HepG2 (cell line): ENCODE results near the gene IL1RAPL1. TPM values are rescaled to one million over a fixed set of nuclear protein-coding genes. Genes with fewer than 3 reads are reported as not detected.

Source experiments
- ATAC-seq: fragments of 200-7000 bp; cut with Tn5 transposase; 3 replicates; pipeline ENCODE4 v1.9.1; 2020; ENCODE audit warnings: mild to moderate bottlenecking, moderate library complexity
- BruUV-seq: library from RNA; stranded (reverse); fragments of 400-500 nt; replicated peaks from 2 replicates; lab custom pipeline; 2021; lab: Mats Ljungman, UMichigan
- CTCF ChIA-PET: fragments of 300-600 bp; formaldehyde crosslinking; extraction: SDS; loops from one replicate; lab custom pipeline; 2021; ENCODE audit warnings: low total read pairs, inconsistent platforms, low intra/inter-chr PET ratio; lab: Yijun Ruan, JAX
- POLR2A ChIA-PET: fragments of 350-600 bp; sonication (Branson Sonifier 250); formaldehyde crosslinking; loops from one replicate; lab custom pipeline; 2020; ENCODE audit warnings: antibody characterized with exemption, inconsistent platforms; lab: Yijun Ruan, JAX
- DNase-seq: peaks from one replicate; pipeline ENCODE4 v3.0.0-alpha.2; 2015; ENCODE audit warnings: low spot score
- FAIRE-seq: peaks from 3 replicates; lab custom pipeline; 2011; peaks lifted over from hg19 to GRCh38; lab: Jason Lieb, UNC
- H2AFZ ChIP-seq: one replicate; pipeline ENCODE4 v1.6.1; 2011; ENCODE audit warnings: low read length, inconsistent platforms
- H3K27ac ChIP-seq: fragments of 300-600 bp; 3 replicates; pipeline ENCODE4 v1.8.0; 2011; ENCODE audit warnings: mixed run types, mild to moderate bottlenecking, mixed read lengths, low read length, inconsistent platforms; ENCODE audit not compliant: insufficient read depth; ENCODE audit errors: extremely low read length
- H3K27me3 ChIP-seq, 2 experiments: fragments of 200-600 bp in 1 of 2; 2 replicates in 1 of 2; 3 replicates in 1 of 2; pipeline versions ENCODE4 v1.6.0 to v1.8.0; 2011; ENCODE audit warnings: low read length in 2 of 2, mild to moderate bottlenecking in 2 of 2, moderate library complexity in 2 of 2, inconsistent platforms in 1 of 2; ENCODE audit not compliant: insufficient read depth in 2 of 2, control insufficient read depth in 1 of 2
- H3K36me3 ChIP-seq, 2 experiments: fragments of 200-600 bp in 1 of 2; replicated peaks in 1 of 2; 2 replicates in 1 of 2; 3 replicates in 1 of 2; pipeline versions ENCODE4 v1.5.1 to v1.8.0; 2011; ENCODE audit warnings: low read length in 2 of 2, inconsistent platforms in 1 of 2; ENCODE audit not compliant: insufficient read depth in 2 of 2, control insufficient read depth in 1 of 2
- H3K4me1 ChIP-seq: 2 replicates; pipeline ENCODE4 v1.5.1; 2012; ENCODE audit warnings: low read length, inconsistent platforms; ENCODE audit not compliant: insufficient read depth
- H3K4me2 ChIP-seq: 2 replicates; pipeline ENCODE4 v1.6.0; 2011; ENCODE audit warnings: low read depth, low read length, inconsistent platforms
- H3K4me3 ChIP-seq, 3 experiments: fragments of 200-600 bp in 1 of 3; sonication (generic), shearing (Covaris generic) in 1 of 3; replicated peaks in 1 of 3; 2 replicates each; pipeline ENCODE4 v1.5.1; 2011 to 2016; ENCODE audit warnings: low read length in 3 of 3, inconsistent platforms in 2 of 3, low read depth in 2 of 3, mild to moderate bottlenecking in 2 of 3, control low read depth in 1 of 3, mixed read lengths in 1 of 3; ENCODE audit not compliant: insufficient read depth in 1 of 3
- H3K79me2 ChIP-seq: one replicate; pipeline ENCODE4 v1.6.1; 2011; ENCODE audit warnings: low read length, inconsistent platforms; ENCODE audit not compliant: insufficient read depth
- H3K9ac ChIP-seq: 2 replicates; pipeline ENCODE4 v1.6.0; 2011; ENCODE audit warnings: mild to moderate bottlenecking, low read depth, low read length, inconsistent platforms; ENCODE audit not compliant: insufficient read depth
- H3K9me3 ChIP-seq: 2 replicates; pipeline ENCODE4 v1.5.1; 2012; ENCODE audit warnings: mild to moderate bottlenecking, low read length
- H4K20me1 ChIP-seq: 2 replicates; pipeline ENCODE4 v1.6.0; 2011; ENCODE audit warnings: inconsistent platforms, mild to moderate bottlenecking, low read length, moderate library complexity; ENCODE audit not compliant: insufficient read depth
- FOSL2 ChIP-seq: sonication (generic); formaldehyde crosslinking; IDR thresholded peaks from 2 replicates; pipeline ENCODE4 v1.4.0; 2020; ENCODE audit warnings: missing genetic modification reagents
- GLI4 ChIP-seq: sonication (generic); formaldehyde crosslinking; IDR thresholded peaks from 2 replicates; pipeline ENCODE4 v1.5.1; 2020; ENCODE audit warnings: missing genetic modification reagents, mild to moderate bottlenecking, moderate library complexity, borderline replicate concordance
- HOXA3 ChIP-seq: sonication (generic); formaldehyde crosslinking; IDR thresholded peaks from 2 replicates; pipeline ENCODE4 v1.5.0; 2020; ENCODE audit warnings: missing genetic modification reagents
- KLF6 ChIP-seq: IDR thresholded peaks from 2 replicates; pipeline ENCODE4 v1.8.0; 2016; ENCODE audit warnings: missing biosample characterization, missing genetic modification reagents
- MAFK ChIP-seq, 2 experiments: IDR thresholded peaks in 1 of 2; conservative IDR thresholded peaks in 1 of 2; 2 replicates each; pipeline ENCODE4 v1.6.1; 2011; ENCODE audit warnings: improper control_type of control experiment in 2 of 2, low read length in 2 of 2
- NFATC3 ChIP-seq: sonication (generic); formaldehyde crosslinking; IDR thresholded peaks from 2 replicates; pipeline ENCODE4 v1.5.1; 2020; ENCODE audit warnings: mild to moderate bottlenecking, missing genetic modification reagents
- SKI ChIP-seq: fragments of 450-650 bp; IDR thresholded peaks from one replicate; pipeline ENCODE4 v1.6.1; 2018; ENCODE audit warnings: mild to moderate bottlenecking; ENCODE audit not compliant: partially characterized antibody
- ZNF234 ChIP-seq: sonication (generic); formaldehyde crosslinking; conservative IDR thresholded peaks from 2 replicates; pipeline ENCODE4 v1.5.1; 2020; ENCODE audit warnings: mild to moderate bottlenecking, missing genetic modification reagents
- ZNF280D ChIP-seq: sonication (generic); formaldehyde crosslinking; IDR thresholded peaks from 2 replicates; pipeline ENCODE4 v1.5.1; 2020; ENCODE audit warnings: mild to moderate bottlenecking, missing genetic modification reagents
- ZNF318 ChIP-seq: sonication (generic); formaldehyde crosslinking; IDR thresholded peaks from 2 replicates; pipeline ENCODE4 v1.4.0; 2020; ENCODE audit warnings: mild to moderate bottlenecking, missing genetic modification reagents
- ZNF713 ChIP-seq: sonication (generic); formaldehyde crosslinking; IDR thresholded peaks from 2 replicates; pipeline ENCODE4 v1.4.0; 2020; ENCODE audit warnings: mild to moderate bottlenecking, missing genetic modification reagents
- ZNF839 ChIP-seq: sonication (generic); formaldehyde crosslinking; IDR thresholded peaks from 2 replicates; pipeline ENCODE4 v1.4.0; 2020; ENCODE audit warnings: missing genetic modification reagents, mild to moderate bottlenecking, borderline replicate concordance
- WGBS: methylation state at CpG from one replicate; pipeline ENCODE4 v1.1.6; 2017; ENCODE audit warnings: low lambda C conversion rate; 5-methylcytosine and 5-hydroxymethylcytosine counted together
- in situ Hi-C: cut with HindIII; loops from 2 replicates; pipeline ENCODE4 v1.10.0; 2017; ENCODE audit warnings: low pct_unique_long_range_greater_than_20kb; ENCODE audit not compliant: extremely low pct_ligation_motif_present
- intact Hi-C: fragments of 100-400 bp; cut with micrococcal nuclease; formaldehyde crosslinking; loops from one replicate; pipeline ENCODE4 v1.10.0; 2022; ENCODE audit not compliant: unreplicated experiment
- polyA plus RNA-seq, 8 experiments: library from polyadenylated mRNA; depleted of rRNA in 3 of 8; stranded (reverse) in 7 of 8; unstranded in 1 of 8; fragments of >200 nt; fragmentation: Illumina TruSeq in 4 of 8; extraction: Trizol in 4 of 8; gene quantifications; 2 replicates each; pipeline versions ENCODE4 v1.2.1 to v1.2.3, GENCODE V29; 2011 to 2016; ENCODE audit warnings: low read depth in 4 of 8, missing spikeins in 1 of 8, mixed read lengths in 1 of 8; ENCODE audit not compliant: insufficient read depth in 1 of 8
- total RNA-seq, 5 experiments: library from RNA; depleted of rRNA; stranded (reverse); fragments of >200 nt; fragmentation: Illumina TruSeq; extraction: Trizol; gene quantifications; 2 replicates each; pipeline ENCODE4 v1.2.3, GENCODE V29; 2016; ENCODE audit warnings: low read depth in 1 of 5

Gene IL1RAPL1
- total and polyA plus RNA-seq, 2 of the 13 experiments (the other 11 are each of a cell fraction or from before 2014, with no cell fraction given), result 0.04 TPM; not detected in 1

GRCh38 chrX:28549838-28550237 lies 37.4 kb upstream of the IL1RAPL1 start (continued):
- TF ChIP-seq FOSL2 (CRISPR knock-in tag) (no peak), ZNF280D (CRISPR knock-in tag) (no peak)

- H3K79me2 ChIP-seq, result no peaks in the 10 kb centered on the region
- H3K27me3 ChIP-seq, result no peaks in the 10 kb centered on the region
- no peaks in the 10 kb centered on the region for H3K4me1 ChIP-seq
- FAIRE-seq (no peak), ATAC-seq (no peak), DNase-seq (no peak)
- intact Hi-C loops, result no loop called here
- no peak overlapping the region for H3K27ac ChIP-seq
- H4K20me1 ChIP-seq, result no peaks in the 10 kb centered on the region
- H3K9me3 ChIP-seq, result no peaks in the 10 kb centered on the region
- no peak overlapping the region for H2AFZ ChIP-seq
- no peak overlapping the region for H3K9ac ChIP-seq
- in situ Hi-C loops, result no loop called here
- H3K36me3 ChIP-seq, result no peaks in the 10 kb centered on the region
- 53% methylated on average over 5 of the region's 8 CpGs for WGBS
- CTCF ChIA-PET, result no interaction called here
- no peak overlapping the region for H3K4me3 ChIP-seq
- POLR2A ChIA-PET, result no interaction called here
- no TSS peak for BruUV-seq
- H3K4me2 ChIP-seq, result no peak overlapping the region
- no peak for TF ChIP-seq GLI4
- TF ChIP-seq ZNF318 (CRISPR knock-in tag), result no peak
- TF ChIP-seq NFATC3 (CRISPR knock-in tag), result no peak
- no peak for TF ChIP-seq ZNF234 (CRISPR knock-in tag)
- TF ChIP-seq SKI, result no peak
- TF ChIP-seq MAFK (conservative IDR thresholded peaks at IDR 0.05 in 1 of 2, IDR thresholded peaks at IDR 0.05 in 1 of 2; ENCODE audit: low read length in 2 of 2), result no peak
- no peak for TF ChIP-seq HOXA3 (CRISPR knock-in tag)
- TF ChIP-seq KLF6, result no peak
- no peak for TF ChIP-seq ZNF713 (CRISPR knock-in tag)
- TF ChIP-seq ZNF839 (CRISPR knock-in tag), result no peak
Measured at GRCh38 chrX:28550331-28550872, 36.8 kb upstream of the IL1RAPL1 start.
